OCI-LY3 (cell line): ENCODE data around the gene TULP4.

Experiments used
- EZH2phosphoT487 ChIP-seq: fragments of 200-600 bp; shearing (Covaris generic); IDR thresholded peaks from 2 replicates; pipeline ENCODE4 v1.6.1; 2018; ENCODE audit warnings: antibody characterized with exemption, mixed run types, low read depth
- TF ChIP-seq, protein P1 (sequence below): fragments of 200-600, 300-600 bp; sonication (generic); IDR thresholded peaks from 2 replicates; pipeline ENCODE4 v1.5.1; 2014; ENCODE audit warnings: antibody characterized with exemption, low read length, low read depth

- TF ChIP-seq, protein P1, sequence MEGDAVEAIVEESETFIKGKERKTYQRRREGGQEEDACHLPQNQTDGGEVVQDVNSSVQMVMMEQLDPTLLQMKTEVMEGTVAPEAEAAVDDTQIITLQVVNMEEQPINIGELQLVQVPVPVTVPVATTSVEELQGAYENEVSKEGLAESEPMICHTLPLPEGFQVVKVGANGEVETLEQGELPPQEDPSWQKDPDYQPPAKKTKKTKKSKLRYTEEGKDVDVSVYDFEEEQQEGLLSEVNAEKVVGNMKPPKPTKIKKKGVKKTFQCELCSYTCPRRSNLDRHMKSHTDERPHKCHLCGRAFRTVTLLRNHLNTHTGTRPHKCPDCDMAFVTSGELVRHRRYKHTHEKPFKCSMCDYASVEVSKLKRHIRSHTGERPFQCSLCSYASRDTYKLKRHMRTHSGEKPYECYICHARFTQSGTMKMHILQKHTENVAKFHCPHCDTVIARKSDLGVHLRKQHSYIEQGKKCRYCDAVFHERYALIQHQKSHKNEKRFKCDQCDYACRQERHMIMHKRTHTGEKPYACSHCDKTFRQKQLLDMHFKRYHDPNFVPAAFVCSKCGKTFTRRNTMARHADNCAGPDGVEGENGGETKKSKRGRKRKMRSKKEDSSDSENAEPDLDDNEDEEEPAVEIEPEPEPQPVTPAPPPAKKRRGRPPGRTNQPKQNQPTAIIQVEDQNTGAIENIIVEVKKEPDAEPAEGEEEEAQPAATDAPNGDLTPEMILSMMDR: no peak
- no peak for TF ChIP-seq EZH2phosphoT487
Observed at GRCh38 chr6:158499601-158500000, 187.3 kb downstream of the TULP4 start.
